ENCODE results near the gene MICAL3.
"Not testable (repeated sequence)": the region's sequence is repeated elsewhere in the genome, so short reads cannot be mapped to it uniquely, and the experiment has no call there.

The MICAL3 gene

GRCh38 chr22:18058371-18059093 is 34.2 kb upstream of the MICAL3 start:
- DNase-seq = no peak

- no peak for DNase-seq
These were observed 33.3 kb upstream of the MICAL3 start for GRCh38 chr22:18057568-18058209.

- DNase-seq = no peak
These were observed 32.6 kb upstream of the MICAL3 start for GRCh38 chr22:18056807-18057474.

- no peak for DNase-seq
These were observed 31.9 kb upstream of the MICAL3 start for GRCh38 chr22:18056161-18056666.

DNA sequence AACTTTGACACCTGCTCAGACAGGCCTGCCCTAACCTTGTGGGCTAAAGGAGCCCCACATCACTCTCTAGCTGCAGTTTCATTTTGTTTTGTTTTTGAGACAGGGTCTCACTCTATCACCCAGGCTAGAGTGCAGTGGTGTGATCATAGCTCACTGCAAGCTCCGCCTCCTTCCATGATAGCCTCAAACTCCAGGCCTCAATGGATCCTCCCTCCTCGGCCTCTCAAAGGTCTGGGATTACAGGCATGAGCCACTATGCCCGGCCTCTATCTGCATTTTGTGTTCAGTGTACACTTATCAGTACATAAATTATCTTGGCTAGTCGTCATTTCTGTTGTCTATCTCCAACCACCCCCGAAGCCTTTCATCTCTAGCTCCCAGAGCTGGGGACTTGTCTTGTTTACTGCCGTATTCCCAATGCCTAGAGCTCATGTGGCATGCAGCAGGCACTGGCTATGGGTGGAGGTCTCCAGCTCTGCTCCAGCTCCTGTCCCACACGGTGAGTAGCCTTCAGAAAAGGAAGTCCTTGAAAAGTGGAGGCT is 31.3 kb upstream of the MICAL3 start:
- DNase-seq = no peak

DNA sequence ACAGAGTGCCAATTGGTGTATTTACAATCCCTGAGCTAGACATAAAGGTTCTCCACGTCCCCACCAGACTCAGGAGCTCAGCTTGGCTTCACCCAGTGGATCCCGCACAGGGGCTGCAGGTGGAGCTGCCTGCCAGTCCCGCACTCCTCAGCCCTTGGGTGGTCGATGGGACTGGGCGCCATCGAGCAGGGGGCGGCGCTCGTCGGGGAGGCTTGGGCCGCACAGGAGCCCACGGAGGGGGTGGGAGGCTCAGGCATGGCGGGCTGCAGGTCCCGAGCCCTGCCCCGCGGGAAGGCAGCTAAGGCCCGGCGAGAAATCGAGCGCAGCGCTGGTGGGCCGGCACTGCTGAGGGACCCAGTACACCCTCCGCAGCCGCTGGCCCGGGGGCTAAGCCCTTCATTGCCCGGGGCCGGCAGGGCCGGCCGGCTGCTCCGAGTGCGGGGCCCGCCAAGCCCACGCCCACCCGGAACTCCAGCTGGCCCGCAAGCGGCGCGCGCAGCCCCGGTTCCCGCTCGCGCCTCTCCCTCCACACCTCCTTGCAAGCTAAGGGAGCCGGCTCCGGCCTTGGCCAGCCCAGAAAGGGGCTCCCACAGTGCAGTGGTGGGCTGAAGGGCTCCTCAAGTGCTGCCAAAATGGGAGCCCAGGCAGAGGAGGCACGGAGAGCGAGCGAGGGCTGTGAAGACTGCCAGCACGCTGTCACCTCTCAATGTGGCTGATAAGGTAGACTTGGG is 29.0 kb upstream of the MICAL3 start:
- not testable (repeated sequence) for DNase-seq

GRCh38 chr22:18051113-18051512 is 26.8 kb upstream of the MICAL3 start:
- DNase-seq = not testable (repeated sequence)

GRCh38 chr22:18050065-18050464 is 25.7 kb upstream of the MICAL3 start:
- DNase-seq = no peak

DNA sequence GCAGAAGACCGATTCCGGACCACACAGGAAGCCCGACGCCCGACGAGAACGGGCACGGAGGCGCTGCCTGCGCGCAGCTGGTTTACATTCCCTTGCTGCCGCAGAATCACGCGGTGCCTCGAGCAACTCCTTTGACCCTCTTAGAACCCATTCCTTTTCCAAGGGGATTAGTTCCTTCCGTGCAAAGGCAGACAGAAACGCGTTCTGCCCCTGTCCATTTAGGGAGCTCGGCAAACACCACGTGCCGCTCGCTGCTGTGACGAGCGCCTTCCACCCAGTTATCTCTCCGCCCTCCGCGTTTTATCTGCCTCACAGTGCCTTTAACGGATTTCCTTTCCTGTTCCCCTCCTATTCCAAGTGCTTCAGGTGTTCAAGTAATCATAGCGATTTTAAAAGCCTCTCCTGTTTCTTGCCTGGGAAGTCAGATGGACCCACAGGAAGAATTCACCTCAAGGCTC is 24.1 kb upstream of the MICAL3 start:
- no peak for DNase-seq

- DNase-seq = no peak
These were observed 23.7 kb upstream of the MICAL3 start for GRCh38 chr22:18048041-18048440.

- DNase-seq = no peak
These were observed 21.4 kb upstream of the MICAL3 start for GRCh38 chr22:18045794-18046193.

- DNase-seq = no peak
These were observed 20.3 kb upstream of the MICAL3 start for GRCh38 chr22:18044548-18045271.

- no peak for DNase-seq
These were observed 18.3 kb upstream of the MICAL3 start for GRCh38 chr22:18042685-18043084.

DNA sequence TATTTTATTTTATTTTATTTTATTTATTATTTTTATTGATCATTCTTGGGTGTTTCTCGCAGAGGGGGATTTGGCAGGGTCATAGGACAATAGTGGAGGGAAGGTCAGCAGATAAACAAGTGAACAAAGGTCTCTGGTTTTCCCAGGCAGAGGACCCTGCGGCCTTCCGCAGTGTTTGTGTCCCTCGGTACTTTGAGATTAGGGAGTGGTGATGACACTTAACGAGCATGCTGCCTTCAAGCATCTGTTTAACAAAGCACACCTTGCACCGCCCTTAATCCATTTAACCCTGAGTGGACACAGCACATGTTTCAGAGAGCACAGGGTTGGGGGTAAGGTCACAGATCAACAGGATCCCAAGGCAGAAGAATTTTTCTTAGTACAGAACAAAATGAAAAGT is 16.5 kb upstream of the MICAL3 start:
- not testable (repeated sequence) for DNase-seq

GRCh38 chr22:18035751-18036150 is 11.4 kb upstream of the MICAL3 start:
- DNase-seq = no peak

DNA sequence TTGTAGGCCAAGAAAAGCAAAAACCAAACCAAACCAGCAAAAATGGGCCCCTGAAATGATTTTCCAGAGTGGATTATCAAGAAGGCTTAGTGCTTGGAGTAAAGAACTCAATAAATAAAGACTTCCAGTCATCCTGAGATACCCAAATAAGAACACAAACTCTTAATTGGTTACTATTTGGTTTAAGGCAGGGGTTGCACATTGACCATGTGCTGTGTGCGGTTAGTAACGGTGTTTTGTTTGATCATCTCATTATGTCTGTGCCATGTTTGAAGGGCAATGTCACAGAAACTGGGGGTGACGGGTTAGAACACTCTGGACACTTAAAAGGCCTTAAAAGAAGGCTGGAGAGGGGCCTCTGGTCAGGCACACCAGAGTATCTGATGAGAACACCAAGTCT is 9.7 kb upstream of the MICAL3 start:
- DNase-seq = no peak

- DNase-seq = no peak
These were observed 9.0 kb upstream of the MICAL3 start for GRCh38 chr22:18033204-18033998.

DNA sequence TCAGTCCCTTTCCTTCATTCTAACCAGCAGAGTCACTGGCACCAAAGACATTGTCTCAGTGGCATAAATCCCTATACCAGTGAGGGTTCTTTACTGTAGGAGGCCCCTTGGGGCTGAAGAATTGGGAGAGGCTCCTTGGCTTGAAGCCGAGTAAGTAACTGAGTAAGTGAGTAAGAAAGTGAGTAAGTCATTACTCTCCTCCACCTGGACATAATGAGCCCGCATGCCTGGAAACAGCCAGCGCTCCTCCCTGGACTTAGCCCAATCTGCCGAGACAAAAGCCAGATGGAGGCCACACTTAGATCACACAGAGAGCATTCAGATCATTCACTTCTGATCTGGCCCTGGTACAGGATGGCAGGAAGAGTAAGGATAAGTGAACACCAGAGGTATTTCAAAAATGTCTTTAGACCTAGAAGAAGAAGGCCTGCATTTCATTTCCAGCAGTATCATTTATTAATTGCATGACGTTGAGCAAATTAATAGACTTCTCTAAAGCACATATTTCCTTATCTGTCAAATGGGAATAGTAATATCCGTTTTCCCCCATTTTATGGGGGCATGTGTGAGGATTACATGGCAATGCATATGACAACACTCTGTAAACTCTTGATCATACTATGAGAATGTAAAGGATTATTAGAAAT is 8.2 kb upstream of the MICAL3 start:
- no peak for DNase-seq

DNA sequence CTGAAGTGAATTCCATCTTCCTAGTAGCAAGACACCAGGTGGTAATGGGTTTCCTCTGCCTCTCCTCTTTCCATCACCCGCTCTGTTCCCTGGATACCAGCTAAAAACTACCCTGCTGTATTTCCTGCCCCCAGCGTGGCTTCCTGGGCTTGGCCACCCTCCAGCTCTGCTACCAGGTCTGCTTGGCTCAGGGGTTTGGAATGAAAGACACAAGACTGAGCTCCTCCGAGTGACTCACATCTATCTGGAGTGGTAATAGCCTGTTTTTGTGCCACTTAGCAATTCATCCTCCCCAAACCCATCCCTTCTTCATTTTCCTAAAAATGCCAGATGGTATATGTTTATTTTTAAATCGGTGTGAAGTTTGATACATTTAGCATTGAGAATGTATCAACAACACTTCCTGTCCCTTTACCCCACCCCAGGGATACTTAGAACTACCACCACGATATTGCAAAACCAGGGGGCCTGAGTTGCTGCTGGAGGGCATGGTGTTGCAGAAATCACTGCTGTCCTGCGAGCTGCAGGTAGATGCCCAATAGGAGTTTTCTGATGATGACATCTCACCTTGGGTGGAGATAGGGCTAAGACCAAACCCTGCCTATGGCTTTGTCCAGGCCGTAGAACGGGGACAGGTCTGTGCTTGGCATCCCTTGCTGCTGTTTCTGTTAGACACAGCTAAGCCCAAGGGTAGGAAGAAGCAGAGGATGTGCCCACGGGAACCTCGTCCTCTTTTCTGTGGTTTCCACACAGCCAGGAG is 7.5 kb upstream of the MICAL3 start:
- DNase-seq = no peak

- no peak for DNase-seq
These were observed 5.4 kb upstream of the MICAL3 start for GRCh38 chr22:18029686-18030267.

All from activated CD4-positive, CD25-positive, alpha-beta regulatory T cell (primary cell).